PC-3 (cell line): ENCODE results near the gene RAC3. TPM values are rescaled to one million over a fixed set of nuclear protein-coding genes. Genes with fewer than 3 reads are reported as not detected.

Experiments used
- ATAC-seq: fragments of 200-7000 bp; cut with Tn5 transposase; 2 replicates; pipeline ENCODE4 v1.9.1; 2020; ENCODE audit warnings: mild to moderate bottlenecking, moderate library complexity
- BruUV-seq: library from RNA; stranded (reverse); fragments of 400-500 nt; replicated peaks from 2 replicates; lab custom pipeline; 2021; lab: Mats Ljungman, UMichigan
- CTCF ChIA-PET: fragments of 300-600 bp; sonication (Branson Sonifier 250); formaldehyde crosslinking; loops from one replicate; lab custom pipeline; 2022; ENCODE audit warnings: antibody characterized with exemption; lab: Charles Lee
- POLR2A ChIA-PET: fragments of 300-600 bp; sonication (Branson Sonifier 250); formaldehyde crosslinking; loops from one replicate; lab custom pipeline; 2022; ENCODE audit warnings: antibody characterized with exemption; ENCODE audit not compliant: unreplicated experiment; lab: Charles Lee
- DNase-seq: peaks from one replicate; pipeline ENCODE4 v3.0.0-alpha.2; 2015
- H2AFZ ChIP-seq: fragments of 300-600 bp; sonication (generic); 2 replicates; pipeline ENCODE4 v1.6.0; 2016; ENCODE audit warnings: antibody characterized with exemption, low read length
- H3F3A ChIP-seq: fragments of 300-600 bp; sonication (generic); one replicate; pipeline ENCODE4 v1.6.0; 2017; ENCODE audit warnings: antibody characterized with exemption, low read length, control low read depth, mild to moderate bottlenecking; ENCODE audit not compliant: unreplicated experiment
- H3K27ac ChIP-seq: fragments of 300-600 bp; sonication (generic); 2 replicates; pipeline ENCODE4 v1.5.1; 2016; ENCODE audit warnings: mild to moderate bottlenecking, low read length
- H3K27me3 ChIP-seq: fragments of 300-600 bp; sonication (generic); 2 replicates; pipeline ENCODE4 v1.6.1; 2016; ENCODE audit warnings: low read length, mixed read lengths
- H3K36me3 ChIP-seq: fragments of 300-600 bp; sonication (generic); 2 replicates; pipeline ENCODE4 v1.6.1; 2016; ENCODE audit warnings: low read depth, mixed run types, low read length, mixed read lengths
- H3K4me1 ChIP-seq: fragments of 300-600 bp; sonication (generic); 2 replicates; pipeline ENCODE4 v1.5.1; 2016; ENCODE audit warnings: low read length; ENCODE audit not compliant: insufficient read depth
- H3K4me2 ChIP-seq: fragments of 300-600 bp; sonication (generic); 2 replicates; pipeline ENCODE4 v1.6.0; 2016; ENCODE audit warnings: low read length
- H3K4me3 ChIP-seq: fragments of 300-600 bp; sonication (generic); 2 replicates; pipeline ENCODE4 v1.5.1; 2016; ENCODE audit warnings: mild to moderate bottlenecking, low read length, mixed read lengths
- H3K79me2 ChIP-seq: fragments of 300-600 bp; sonication (generic); 2 replicates; pipeline ENCODE4 v1.6.1; 2017; ENCODE audit warnings: low read length, mixed read lengths
- H3K9ac ChIP-seq: fragments of 300-600 bp; sonication (generic); 2 replicates; pipeline ENCODE4 v1.6.0; 2016; ENCODE audit warnings: mild to moderate bottlenecking, low read length
- H3K9me2 ChIP-seq: fragments of 300-600 bp; sonication (generic); replicated peaks from 2 replicates; pipeline ENCODE4 v1.6.1; 2016; ENCODE audit warnings: mixed run types, low read length, mixed read lengths
- H3K9me3 ChIP-seq: fragments of 300-600 bp; sonication (generic); 2 replicates; pipeline ENCODE4 v1.6.1; 2016; ENCODE audit warnings: low read length, mixed read lengths
- H4K20me1 ChIP-seq: fragments of 300-600 bp; sonication (generic); 2 replicates; pipeline ENCODE4 v1.6.1; 2016; ENCODE audit warnings: low read length, mixed read lengths
- EZH2 ChIP-seq: fragments of 300-600 bp; sonication (generic); IDR thresholded peaks from one replicate; pipeline ENCODE4 v1.6.1; 2017; ENCODE audit warnings: antibody characterized with exemption, mild to moderate bottlenecking, low read length; ENCODE audit not compliant: unreplicated experiment
- EZH2phosphoT487 ChIP-seq: fragments of 300-600 bp; sonication (generic); IDR thresholded peaks from 2 replicates; pipeline ENCODE4 v1.6.1; 2018; ENCODE audit warnings: mild to moderate bottlenecking, antibody characterized with exemption, low read length, borderline replicate concordance
- intact Hi-C: fragments of 100-400 bp; cut with micrococcal nuclease; formaldehyde crosslinking; loops from 2 replicates; pipeline ENCODE4 v1.9.0; 2023
- total RNA-seq: library from RNA; depleted of rRNA; stranded (reverse); fragments of >200 nt; gene quantifications from 2 replicates; pipeline ENCODE4 v1.2.3, GENCODE V29; 2014
- TF ChIP-seq, protein P1 (sequence below): fragments of 300-600 bp; sonication (generic); conservative IDR thresholded peaks from 2 replicates; pipeline ENCODE4 v1.5.1; 2017; ENCODE audit warnings: antibody characterized with exemption, low read depth, mild to moderate bottlenecking, low read length

RAC3 gene
- total RNA-seq, 1 experiment from 2014 or later, result 52.2 TPM

- H3K4me1 ChIP-seq, result no peaks in the 10 kb centered on the region
- no peaks in the 10 kb centered on the region for H3F3A ChIP-seq
- H3K9me3 ChIP-seq, result no peaks in the 10 kb centered on the region
- TF ChIP-seq, protein P1, sequence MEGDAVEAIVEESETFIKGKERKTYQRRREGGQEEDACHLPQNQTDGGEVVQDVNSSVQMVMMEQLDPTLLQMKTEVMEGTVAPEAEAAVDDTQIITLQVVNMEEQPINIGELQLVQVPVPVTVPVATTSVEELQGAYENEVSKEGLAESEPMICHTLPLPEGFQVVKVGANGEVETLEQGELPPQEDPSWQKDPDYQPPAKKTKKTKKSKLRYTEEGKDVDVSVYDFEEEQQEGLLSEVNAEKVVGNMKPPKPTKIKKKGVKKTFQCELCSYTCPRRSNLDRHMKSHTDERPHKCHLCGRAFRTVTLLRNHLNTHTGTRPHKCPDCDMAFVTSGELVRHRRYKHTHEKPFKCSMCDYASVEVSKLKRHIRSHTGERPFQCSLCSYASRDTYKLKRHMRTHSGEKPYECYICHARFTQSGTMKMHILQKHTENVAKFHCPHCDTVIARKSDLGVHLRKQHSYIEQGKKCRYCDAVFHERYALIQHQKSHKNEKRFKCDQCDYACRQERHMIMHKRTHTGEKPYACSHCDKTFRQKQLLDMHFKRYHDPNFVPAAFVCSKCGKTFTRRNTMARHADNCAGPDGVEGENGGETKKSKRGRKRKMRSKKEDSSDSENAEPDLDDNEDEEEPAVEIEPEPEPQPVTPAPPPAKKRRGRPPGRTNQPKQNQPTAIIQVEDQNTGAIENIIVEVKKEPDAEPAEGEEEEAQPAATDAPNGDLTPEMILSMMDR, result no peak
- no peak for TF ChIP-seq EZH2
- TF ChIP-seq EZH2phosphoT487, result no peak
- H3K27ac ChIP-seq, result no peak overlapping the region
- intact Hi-C loops, result no loop called here
- ATAC-seq, result no peak
- H3K27me3 ChIP-seq, result no peaks in the 10 kb centered on the region
- H3K4me3 ChIP-seq, result no peak overlapping the region
- ChIA-PET CTCF (no interaction called here), POLR2A (no interaction called here)
- BruUV-seq, result no TSS peak
- no peaks in the 10 kb centered on the region; the same call in 1 of the 2 replicates for H3K36me3 ChIP-seq
- no peak for DNase-seq
- H2AFZ ChIP-seq, result no peak overlapping the region
- no peaks in the 10 kb centered on the region for H3K79me2 ChIP-seq
- no peaks in the 10 kb centered on the region for H4K20me1 ChIP-seq
- no peaks in the 10 kb centered on the region for H3K9me2 ChIP-seq
- no peak overlapping the region for H3K9ac ChIP-seq
- no peak overlapping the region for H3K4me2 ChIP-seq
Observed at GRCh38 chr17:82043507-82043906, 12.0 kb downstream of the RAC3 start.

DNA sequence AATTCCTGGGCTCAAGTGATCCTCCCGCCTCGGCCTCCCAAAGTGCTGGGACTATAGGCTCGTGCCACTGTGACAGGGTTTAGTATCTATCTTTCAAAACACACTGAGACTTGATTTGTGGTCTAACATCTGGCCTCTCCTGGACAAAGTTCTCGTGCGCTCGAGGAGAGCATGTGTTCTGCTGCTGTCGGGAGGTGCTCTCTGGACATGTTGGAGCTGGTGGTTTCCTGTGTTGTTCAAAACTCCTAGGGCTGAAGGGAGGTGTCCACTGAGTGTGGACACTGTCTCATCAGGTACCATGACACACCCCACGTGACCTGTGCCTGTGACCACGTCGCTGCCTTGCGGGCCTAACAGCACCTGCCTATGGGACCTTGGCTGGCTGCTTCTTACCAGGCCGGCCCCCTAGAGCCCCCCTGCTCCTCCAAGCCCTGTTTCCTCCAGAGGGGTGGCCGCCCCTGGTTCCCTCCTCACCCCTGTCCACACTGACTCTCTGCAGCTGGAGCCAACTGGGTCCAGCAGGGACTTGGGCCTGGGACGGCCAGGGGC, 14.5 kb downstream of the RAC3 start:
- CTCF ChIA-PET, result no interaction called here
- peaks cover 6% of the 10 kb centered on the region for H3K79me2 ChIP-seq
- TF ChIP-seq EZH2 (no peak), EZH2phosphoT487 (no peak)
- TF ChIP-seq, protein P1, result no peak
- no peak overlapping the region for H3K4me3 ChIP-seq
- H3K36me3 ChIP-seq, result no peaks in the 10 kb centered on the region; the same call in 1 of the 2 replicates
- H2AFZ ChIP-seq, result no peak overlapping the region
- H3K27ac ChIP-seq, result no peak overlapping the region
- no peak overlapping the region for H3K4me2 ChIP-seq
- no peaks in the 10 kb centered on the region for H3F3A ChIP-seq
- no peak overlapping the region for H3K9ac ChIP-seq
- intact Hi-C loops, result no loop called here
- BruUV-seq, result no TSS peak
- ATAC-seq, result no peak; the same call in 1 of the 2 replicates
- H4K20me1 ChIP-seq, result no peaks in the 10 kb centered on the region
- POLR2A ChIA-PET, result interaction anchor here (0.6 kb wide), 1 partner anchor 24 kb away, joined by 3 read pairs; the partner anchor contains the start of gene CENPX
- no peaks in the 10 kb centered on the region for H3K9me2 ChIP-seq
- no peak for DNase-seq
- no peaks in the 10 kb centered on the region for H3K9me3 ChIP-seq
- no peaks in the 10 kb centered on the region for H3K27me3 ChIP-seq
- H3K4me1 ChIP-seq, result no peaks in the 10 kb centered on the region; the same call in 1 of the 2 replicates

DNA sequence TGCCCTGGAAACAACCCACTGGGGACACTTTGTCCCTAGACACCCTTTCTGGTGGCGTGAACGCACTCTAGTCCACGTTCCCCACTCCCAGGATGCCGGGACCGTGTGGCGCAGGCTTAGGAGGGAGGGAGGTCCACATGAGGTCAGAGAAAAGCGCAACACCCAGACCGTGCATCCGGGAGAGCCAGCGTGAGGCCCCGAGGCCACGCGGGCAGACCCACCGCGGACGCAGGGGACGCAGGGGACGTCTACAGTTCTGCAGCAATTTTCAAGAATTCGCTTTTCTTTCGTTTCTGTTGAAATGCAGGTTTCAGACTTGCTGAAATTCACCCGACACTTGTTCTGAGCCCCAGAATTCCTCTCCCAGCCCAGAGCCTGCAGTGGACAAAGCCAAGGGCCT, 15.4 kb downstream of the RAC3 start:
- ATAC-seq (no peak), DNase-seq (no peak)
- no peak overlapping the region for H2AFZ ChIP-seq
- no peaks in the 10 kb centered on the region for H3K27me3 ChIP-seq
- peaks cover 8% of the 10 kb centered on the region for H3K79me2 ChIP-seq
- no peaks in the 10 kb centered on the region for H3K9me3 ChIP-seq
- no peaks in the 10 kb centered on the region; the same call in 1 of the 2 replicates for H3K4me1 ChIP-seq
- H3K9me2 ChIP-seq, result no peaks in the 10 kb centered on the region
- no peak overlapping the region for H3K9ac ChIP-seq
- ChIA-PET CTCF (no interaction called here), POLR2A (no interaction called here)
- no peak for TF ChIP-seq EZH2phosphoT487
- no peak for TF ChIP-seq EZH2
- TF ChIP-seq, protein P1, result no peak
- no peaks in the 10 kb centered on the region for H4K20me1 ChIP-seq
- intact Hi-C loops, result no loop called here
- H3K4me3 ChIP-seq, result no peak overlapping the region
- no peak overlapping the region for H3K4me2 ChIP-seq
- no peak overlapping the region for H3K27ac ChIP-seq
- no peaks in the 10 kb centered on the region for H3F3A ChIP-seq
- no peaks in the 10 kb centered on the region; the same call in 1 of the 2 replicates for H3K36me3 ChIP-seq
- BruUV-seq, result no TSS peak
